GM19023 (cell line): ENCODE measurements around the gene DDX46.
"Not testable (repeated sequence)": the region's sequence is repeated elsewhere in the genome, so short reads cannot be mapped to it uniquely, and the experiment has no call there.

Source experiments
- ATAC-seq: cut with Tn5 transposase; IDR thresholded peaks from one replicate; pipeline ENCODE4 v1.9.1; 2021; ENCODE audit warnings: mild to moderate bottlenecking, moderate library complexity; ENCODE audit not compliant: unreplicated experiment

DDX46 gene

DNA sequence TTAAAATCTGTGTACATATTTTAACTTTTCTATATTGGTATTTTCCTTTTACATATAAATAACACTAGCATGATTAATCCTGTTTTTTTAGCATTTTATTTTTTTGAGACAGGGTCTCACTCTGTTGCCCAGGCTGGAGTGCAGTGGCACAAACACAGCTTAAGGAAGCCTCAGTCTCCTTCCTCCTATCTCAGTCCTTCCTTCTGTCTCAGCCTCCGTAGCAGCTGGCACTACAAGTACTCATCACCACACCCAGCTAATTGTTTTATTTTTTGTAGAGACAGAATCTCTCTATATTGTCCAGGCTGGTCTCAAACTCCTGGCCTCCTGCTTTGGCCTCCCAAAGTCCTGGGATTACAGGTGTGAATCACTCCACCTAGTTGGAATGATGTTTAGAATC lies 85.7 kb downstream of the DDX46 start:
- ATAC-seq = no peak

- ATAC-seq = no peak
These were observed 86.8 kb downstream of the DDX46 start for GRCh38 chr5:134845335-134845851.

DNA sequence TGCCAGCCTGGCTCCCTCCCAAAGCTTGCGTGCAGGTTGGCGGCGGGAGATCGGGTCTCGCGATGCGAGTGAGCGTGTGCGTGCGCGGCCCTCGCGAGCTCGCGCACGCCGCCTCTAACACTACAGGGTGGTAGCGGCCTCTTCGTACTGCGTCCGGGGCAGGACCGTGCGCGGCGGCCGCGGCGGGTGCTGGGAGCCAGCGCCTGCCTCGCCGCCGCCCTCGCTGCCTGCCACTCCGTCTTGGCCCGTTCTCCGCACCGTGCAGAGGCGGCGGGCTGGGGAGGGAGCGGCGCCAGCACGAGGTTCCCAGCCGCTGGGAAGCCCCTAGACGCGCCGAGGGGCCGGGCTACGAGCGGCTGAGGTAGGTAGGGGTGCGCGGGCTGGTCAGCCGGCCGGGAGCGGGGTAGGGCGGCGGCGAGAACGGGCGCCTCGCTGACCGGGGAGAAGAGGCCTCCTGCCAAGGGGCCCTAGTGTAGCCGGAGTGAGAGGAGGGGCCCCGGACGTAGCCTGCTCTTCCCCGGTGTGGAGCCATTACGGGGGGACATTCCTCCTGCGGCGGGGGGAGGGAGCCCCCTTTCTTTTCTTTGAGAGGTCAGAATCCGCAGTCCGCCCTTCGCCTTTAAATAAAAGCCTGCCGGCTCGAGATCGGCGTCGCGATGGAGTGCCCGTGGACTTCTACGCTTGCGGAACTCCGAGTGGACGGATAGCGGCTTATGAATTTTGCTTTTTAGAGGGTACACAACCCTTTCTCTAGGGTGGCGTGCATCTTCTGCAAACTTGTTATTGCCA lies 87.5 kb downstream of the DDX46 start, which contains the start of gene C5orf24:
C5orf24 (plus strand) TSS at position 117 of the 789 bp plus-strand sequence. CDS start 8,933 bp downstream, outside the sequence.
- ATAC-seq = peak; percentile 93

DNA sequence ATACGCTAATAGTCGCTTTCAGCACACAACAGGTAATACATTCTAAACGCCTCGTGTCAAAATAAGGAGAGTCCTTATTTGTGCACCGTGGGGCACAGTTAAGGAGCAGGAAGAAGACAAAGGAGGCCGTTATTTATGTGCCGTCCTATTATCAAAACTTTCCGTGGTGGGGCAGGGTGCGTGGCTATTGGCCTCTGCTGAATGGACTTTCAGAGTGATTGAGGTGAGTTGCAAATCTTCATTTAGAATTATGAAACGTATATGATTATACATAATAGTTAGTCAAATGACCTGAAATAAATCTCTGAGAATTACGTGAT lies 88.0 kb downstream of the DDX46 start:
- no peak for ATAC-seq

DNA sequence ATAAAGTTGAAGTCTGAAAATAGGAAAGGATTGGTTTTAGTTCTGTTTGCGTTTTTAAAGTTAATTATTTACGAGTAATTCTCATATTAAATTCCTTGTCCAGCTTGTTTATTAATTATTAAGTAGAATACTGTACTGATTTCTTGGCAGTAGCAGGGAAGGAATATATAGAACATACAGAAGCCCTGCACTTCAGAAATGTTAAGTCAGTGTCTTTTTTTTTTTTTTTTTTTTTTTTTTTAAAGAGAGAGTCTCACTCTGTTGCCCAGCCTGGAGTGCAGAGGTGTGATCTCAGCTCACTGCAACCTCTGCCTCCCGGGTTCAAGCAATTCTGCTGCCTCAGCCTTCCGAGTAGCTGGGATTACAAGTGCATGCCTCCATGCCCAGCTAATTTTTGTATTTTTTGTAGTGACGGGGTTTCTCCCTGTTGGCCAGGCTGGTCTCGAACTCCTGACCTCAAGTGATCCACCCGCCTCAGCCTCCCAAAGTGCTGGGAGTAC lies 90.9 kb downstream of the DDX46 start:
- not testable (repeated sequence) for ATAC-seq

- no peak for ATAC-seq
These were observed 92.8 kb downstream of the DDX46 start for GRCh38 chr5:134851307-134851923.

GRCh38 chr5:134856465-134856864 lies 97.9 kb downstream of the DDX46 start:
- ATAC-seq = not testable (repeated sequence)

DNA sequence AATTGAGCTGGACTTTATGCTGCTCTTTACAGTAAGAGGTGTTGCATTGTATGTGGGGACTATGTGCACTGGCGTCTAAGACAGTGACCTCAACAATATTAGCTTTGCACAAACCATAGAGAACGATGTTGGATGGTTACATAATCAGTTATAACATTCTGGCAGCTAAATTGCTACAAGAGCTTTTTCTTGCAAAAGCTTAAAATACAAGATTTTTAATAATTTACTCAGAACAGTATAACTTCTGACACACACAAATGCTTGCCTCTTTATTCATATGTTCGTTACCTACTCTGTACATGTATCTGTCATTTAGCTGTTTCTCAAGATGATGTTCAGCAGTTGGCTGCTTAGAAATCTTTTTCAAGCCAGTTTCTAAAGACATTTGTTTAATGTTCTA lies 98.8 kb downstream of the DDX46 start:
- ATAC-seq = no peak

DNA sequence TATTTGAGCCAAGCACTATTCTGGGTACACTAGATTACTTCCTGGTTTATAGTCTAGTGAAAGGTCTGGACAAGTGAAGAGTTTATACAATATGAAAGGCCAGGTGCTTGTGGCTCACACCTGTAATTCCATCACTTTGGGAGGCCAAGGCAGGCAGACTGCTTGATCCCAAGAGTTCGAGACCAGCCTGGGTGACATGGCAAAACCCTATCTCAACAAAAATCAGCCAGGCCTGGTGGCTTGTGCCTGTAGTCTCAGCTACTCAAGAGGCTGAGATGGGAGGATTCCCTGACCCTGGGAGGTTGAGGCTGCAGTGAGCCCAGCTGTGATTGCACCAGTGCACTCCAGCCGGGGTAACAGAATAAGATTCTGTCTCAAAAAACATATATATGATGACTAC lies 106.1 kb downstream of the DDX46 start:
- no peak for ATAC-seq

- ATAC-seq = no peak
These were observed 114.9 kb downstream of the DDX46 start for GRCh38 chr5:134873494-134873893.

GRCh38 chr5:134873987-134874830 lies 115.6 kb downstream of the DDX46 start, which contains the start of gene TXNDC15:
Gene TXNDC15 (plus strand): TSS chr5:134874371. CDS start chr5:134874428, 57 bp downstream.
- ATAC-seq = peak; percentile 83

DNA sequence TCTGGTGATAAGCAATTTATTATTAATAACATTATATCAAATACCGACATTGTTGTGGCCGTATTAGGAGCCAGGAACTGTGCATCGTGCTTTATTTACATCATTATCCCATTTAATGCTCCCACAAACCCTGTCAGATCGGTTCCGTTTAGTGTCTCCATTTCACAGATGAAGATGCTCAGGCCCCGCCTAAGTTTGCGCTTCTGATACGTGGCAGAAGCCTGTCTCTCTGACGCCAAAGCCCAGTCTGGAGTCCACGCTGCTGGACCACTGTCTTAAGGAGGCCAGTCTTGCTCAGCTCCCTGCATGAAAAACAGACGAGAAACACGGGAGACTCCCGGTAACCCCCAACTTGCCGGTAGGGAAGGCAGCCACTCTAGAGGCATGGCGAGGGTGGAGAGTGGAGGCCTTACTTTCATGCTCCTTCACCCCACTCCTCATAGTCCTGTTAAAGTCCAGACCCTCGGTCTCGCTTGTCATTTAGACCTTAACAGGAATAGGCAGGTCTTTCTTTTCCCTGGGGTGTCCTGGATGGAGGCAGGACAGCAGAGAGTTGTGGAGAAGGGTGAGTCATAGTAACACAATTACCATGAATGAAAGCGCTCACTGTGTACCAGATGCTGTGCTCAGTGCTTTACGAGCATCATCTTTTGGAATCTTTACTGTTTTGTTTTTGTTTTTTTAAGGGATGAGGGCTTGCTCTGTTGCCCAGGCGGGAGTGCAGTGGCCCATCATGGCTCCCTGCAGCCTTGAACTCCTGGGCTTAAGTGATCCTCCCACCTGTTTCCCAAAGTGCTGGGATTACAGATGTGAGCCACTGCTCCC lies 116.5 kb downstream of the DDX46 start:
- peak; percentile 37 for ATAC-seq

- no peak for ATAC-seq
These were observed 118.6 kb downstream of the DDX46 start for GRCh38 chr5:134877159-134877558.

GRCh38 chr5:134878403-134878802 lies 119.8 kb downstream of the DDX46 start:
- no peak for ATAC-seq

DNA sequence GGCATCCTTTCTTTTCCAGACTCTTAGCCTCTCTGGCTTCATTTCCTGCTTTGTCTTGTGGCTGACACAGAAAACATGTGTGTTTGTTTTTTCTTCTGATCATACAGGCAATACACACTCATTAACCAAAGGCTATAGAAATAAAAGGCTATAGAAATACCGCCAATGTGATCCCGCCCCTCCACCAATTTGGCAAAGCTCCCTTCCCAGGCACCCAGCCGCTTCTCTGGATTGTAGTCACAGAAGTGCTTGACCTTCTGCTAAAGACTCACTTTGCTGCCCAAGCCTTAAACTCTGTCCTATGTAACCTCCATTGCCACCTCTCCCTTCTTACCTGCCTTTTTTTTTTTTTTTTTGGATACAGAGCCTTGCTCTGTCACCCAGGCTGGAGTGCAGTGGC lies 120.9 kb downstream of the DDX46 start:
- no peak for ATAC-seq
